Endothelial cell of umbilical vein (primary cell): ENCODE results near the gene TTC22. TPM values are rescaled to one million over a fixed set of nuclear protein-coding genes. Genes with fewer than 3 reads are reported as not detected.

Source experiments
- BruUV-seq: library from RNA; stranded (reverse); fragments of 400-500 nt; replicated peaks from 2 replicates; lab custom pipeline; 2021; lab: Mats Ljungman, UMichigan
- CTCF ChIA-PET: fragments of 300-600, 350-600 bp; sonication (Branson Sonifier 250); formaldehyde crosslinking; loops from one replicate; lab custom pipeline; 2021; ENCODE audit warnings: antibody characterized with exemption, inconsistent platforms; lab: Charles Lee
- POLR2A ChIA-PET: fragments of 300-600, 350-600 bp; sonication (Branson Sonifier 250); formaldehyde crosslinking; loops from one replicate; lab custom pipeline; 2021; ENCODE audit warnings: antibody characterized with exemption, inconsistent platforms; lab: Charles Lee
- DNase-seq: peaks from one replicate; pipeline ENCODE4 v3.0.0-alpha.2; 2011; ENCODE audit warnings: low read depth, low spot score
- FAIRE-seq: peaks from 2 replicates; lab custom pipeline; 2011; peaks lifted over from hg19 to GRCh38; lab: Jason Lieb, UNC
- H2AFZ ChIP-seq: 2 replicates; pipeline ENCODE4 v1.6.0; 2012; ENCODE audit warnings: low read depth, low read length, control low read depth, inconsistent platforms
- H3K27ac ChIP-seq: 2 replicates; pipeline ENCODE4 v1.5.1; 2011; ENCODE audit warnings: low read depth, mild to moderate bottlenecking, control low read depth, low read length, moderate library complexity; ENCODE audit not compliant: insufficient read depth
- H3K27me3 ChIP-seq, 2 experiments: 2 replicates each; pipeline versions ENCODE4 v1.6.0 to v1.6.1; 2011; ENCODE audit warnings: low read length in 2 of 2, mixed read lengths in 1 of 2; ENCODE audit not compliant: control insufficient read depth in 2 of 2, insufficient read depth in 2 of 2
- H3K36me3 ChIP-seq, 2 experiments: 2 replicates in 1 of 2; 3 replicates in 1 of 2; pipeline ENCODE4 v1.5.1; 2011; ENCODE audit warnings: low read length in 2 of 2, mild to moderate bottlenecking in 1 of 2, moderate library complexity in 1 of 2; ENCODE audit not compliant: control insufficient read depth in 2 of 2, insufficient read depth in 2 of 2; ENCODE audit errors: extremely low read depth in 1 of 2
- H3K4me1 ChIP-seq: 3 replicates; pipeline ENCODE4 v1.5.1; 2011; ENCODE audit warnings: mild to moderate bottlenecking, low read length; ENCODE audit not compliant: control insufficient read depth, insufficient read depth; ENCODE audit errors: extremely low read depth
- H3K4me2 ChIP-seq: 2 replicates; pipeline ENCODE4 v1.6.1; 2011; ENCODE audit warnings: low read length, control low read depth, mixed read lengths; ENCODE audit not compliant: insufficient read depth
- H3K4me3 ChIP-seq, 3 experiments: fragments of 200-600 bp in 1 of 3; sonication (generic), shearing (Covaris generic) in 1 of 3; replicated peaks in 1 of 3; 2 replicates each; pipeline ENCODE4 v1.5.1; 2011 to 2016; ENCODE audit warnings: control low read depth in 3 of 3, low read length in 3 of 3, mild to moderate bottlenecking in 2 of 3, inconsistent platforms in 1 of 3, low read depth in 1 of 3, moderate library complexity in 1 of 3; ENCODE audit not compliant: insufficient read depth in 1 of 3
- H3K79me2 ChIP-seq: 2 replicates; pipeline ENCODE4 v1.6.0; 2012; ENCODE audit warnings: low read length, inconsistent platforms; ENCODE audit not compliant: control insufficient read depth, insufficient read depth
- H3K9ac ChIP-seq: replicated peaks from 2 replicates; pipeline ENCODE3; 2011; ENCODE audit warnings: low read length, control low read depth; ENCODE audit not compliant: insufficient read depth; ENCODE audit errors: extremely low read depth
- H3K9me1 ChIP-seq: replicated peaks from 3 replicates; pipeline ENCODE4 v1.6.0; 2011; ENCODE audit warnings: mild to moderate bottlenecking, low read length; ENCODE audit not compliant: control insufficient read depth, insufficient read depth; ENCODE audit errors: extremely low read depth
- H3K9me3 ChIP-seq: replicated peaks from 2 replicates; pipeline ENCODE4 v1.5.1; 2012; ENCODE audit warnings: low read length, inconsistent platforms; ENCODE audit not compliant: control insufficient read depth, insufficient read depth
- H4K20me1 ChIP-seq: replicated peaks from 2 replicates; pipeline ENCODE3; 2011; ENCODE audit warnings: mild to moderate bottlenecking, low read length; ENCODE audit not compliant: control insufficient read depth, insufficient read depth; ENCODE audit errors: extremely low read depth
- CTCF ChIP-seq, 2 donors: IDR thresholded peaks; 1 replicate in 1 of 2; 2 replicates in 1 of 2; pipeline ENCODE4 v1.5.1; 2011; ENCODE audit warnings: low read length in 2 of 2, mild to moderate bottlenecking in 2 of 2, moderate library complexity in 2 of 2, control low read depth in 1 of 2, inconsistent platforms in 1 of 2, low read depth in 1 of 2; ENCODE audit not compliant: insufficient read depth in 1 of 2; ENCODE audit errors: extremely low read depth in 1 of 2
- EZH2 ChIP-seq: IDR thresholded peaks from 2 replicates; pipeline ENCODE4 v1.6.1; 2012; ENCODE audit warnings: borderline replicate concordance, low read depth, mild to moderate bottlenecking, moderate library complexity, low read length, inconsistent platforms; ENCODE audit not compliant: severe bottlenecking
- FOS ChIP-seq: IDR thresholded peaks from 2 replicates; pipeline ENCODE4 v1.6.1; 2011; ENCODE audit warnings: mild to moderate bottlenecking, low read length, moderate library complexity, borderline replicate concordance; ENCODE audit not compliant: insufficient read depth
- GATA2 ChIP-seq: IDR thresholded peaks from 2 replicates; pipeline ENCODE4 v1.7.0; 2011; ENCODE audit warnings: low read depth, mild to moderate bottlenecking, moderate library complexity, mixed read lengths, low read length; ENCODE audit not compliant: insufficient read length, insufficient read depth
- JUN ChIP-seq: IDR thresholded peaks from 2 replicates; pipeline ENCODE4 v1.6.1; 2011; ENCODE audit warnings: borderline replicate concordance, low read depth; ENCODE audit not compliant: insufficient read length, insufficient read depth
- MAX ChIP-seq: IDR thresholded peaks from 2 replicates; pipeline ENCODE4 v1.6.1; 2011; ENCODE audit not compliant: insufficient read depth, insufficient read length
- MYC ChIP-seq: IDR thresholded peaks from one replicate; pipeline ENCODE4 v1.6.1; 2011; ENCODE audit warnings: mild to moderate bottlenecking, low read depth, low read length
- POLR2A ChIP-seq: IDR thresholded peaks from 2 replicates; pipeline ENCODE4 v1.6.1; 2012; ENCODE audit warnings: low read depth, mild to moderate bottlenecking, control low read depth, low read length
- POLR2AphosphoS5 ChIP-seq: IDR thresholded peaks from 2 replicates; pipeline ENCODE4 v1.6.1; 2012; ENCODE audit warnings: low read depth, mild to moderate bottlenecking, control low read depth, low read length, moderate library complexity; ENCODE audit not compliant: insufficient read depth
- dilution Hi-C: fragments of 300-500 bp; cut with MboI; formaldehyde crosslinking; loops from one replicate; pipeline ENCODE4 v1.15.0; 2019; ENCODE audit warnings: low sequenced_read_pairs; ENCODE audit not compliant: extremely low pct_ligation_motif_present
- intact Hi-C: fragments of 100-400 bp; cut with micrococcal nuclease; formaldehyde crosslinking; loops from one replicate; pipeline ENCODE4 v1.10.0; 2022
- polyA plus RNA-seq, 4 experiments: library from polyadenylated mRNA; depleted of rRNA in 3 of 4; stranded (reverse) in 3 of 4; unstranded in 1 of 4; fragments of >200 nt; gene quantifications; 2 replicates each; pipeline versions ENCODE4 v1.2.1 to v1.2.3, GENCODE V29; 2011 to 2012; ENCODE audit warnings: missing spikeins in 1 of 4
- total RNA-seq: library from RNA; stranded (reverse); gene quantifications from 2 replicates; pipeline ENCODE4 v1.2.3, GENCODE V29; 2021

The TTC22 gene
- total and polyA plus RNA-seq, 2 donors (not counting 3 experiments of a cell fraction or from before 2014, with no cell fraction given), result not detected

- H2AFZ ChIP-seq, result no peak overlapping the region
- FAIRE-seq, result no peak
These were observed 49.1 kb upstream of the TTC22 start for GRCh38 chr1:54850069-54850730.

GRCh38 chr1:54849219-54850068 lies 48.3 kb upstream of the TTC22 start:
- DNase-seq (no peak), FAIRE-seq (no peak)
- Histone ChIP-seq H3K9ac (no peak overlapping the region), H3K9me1 (no peaks in the 10 kb centered on the region), H3K4me3 (no peak overlapping the region), H3K9me3 (no peaks in the 10 kb centered on the region), H3K4me1 (no peaks in the 10 kb centered on the region), H2AFZ (no peak overlapping the region), H3K27ac (no peak overlapping the region), H3K4me2 (no peak overlapping the region), H3K36me3 (peaks cover 17 to 32% of the 10 kb centered on the region in 2 experiments), H3K27me3 (no peaks in the 10 kb centered on the region), H4K20me1 (no peaks in the 10 kb centered on the region), H3K79me2 (no peaks in the 10 kb centered on the region)
- BruUV-seq, result TSS peak; percentile 33
- dilution Hi-C loops, result no loop called here
- ChIA-PET POLR2A (no interaction called here), CTCF (no interaction called here)
- TF ChIP-seq POLR2A (no peak), MAX (no peak), EZH2 (no peak), POLR2AphosphoS5 (no peak), CTCF (IDR thresholded peaks at IDR 0.05; ENCODE audit: extremely low read depth in 1 of 2, insufficient read depth in 1 of 2, low read depth in 1 of 2, low read length in 2 of 2) (no peak), JUN (no peak), GATA2 (no peak), FOS (no peak), MYC (no peak)
- intact Hi-C loops, result no loop called here

More at GRCh38 chr1:54850069-54850730, 49.1 kb upstream of the TTC22 start:
- no peak overlapping the region for H3K27ac ChIP-seq
- no peaks in the 10 kb centered on the region for H3K79me2 ChIP-seq
- BruUV-seq, result no TSS peak
- POLR2A ChIA-PET, result no interaction called here
- H3K4me3 ChIP-seq, result no peak overlapping the region
- no peak overlapping the region for H3K4me2 ChIP-seq
- CTCF ChIA-PET, result no interaction called here
- DNase-seq, result no peak
- H3K36me3 ChIP-seq, result peaks cover 17 to 32% of the 10 kb centered on the region in 2 experiments
- H3K27me3 ChIP-seq, result no peaks in the 10 kb centered on the region
- no peaks in the 10 kb centered on the region for H4K20me1 ChIP-seq
- no peak for TF ChIP-seq FOS
- TF ChIP-seq POLR2AphosphoS5, result no peak
- TF ChIP-seq POLR2A, result no peak
- TF ChIP-seq GATA2, result no peak
- no peak for TF ChIP-seq EZH2
- TF ChIP-seq MYC, result no peak
- no peak for TF ChIP-seq JUN
- dilution Hi-C loops, result no loop called here
- H3K9ac ChIP-seq, result no peak overlapping the region
- H3K9me1 ChIP-seq, result no peaks in the 10 kb centered on the region
- H3K9me3 ChIP-seq, result no peaks in the 10 kb centered on the region
- intact Hi-C loops, result no loop called here
- H3K4me1 ChIP-seq, result no peaks in the 10 kb centered on the region
